Hepatocyte (in vitro differentiated cells): ENCODE data around the gene KIF1B.

Experiments
- CTCF ChIP-seq: fragments of 200-600 bp; sonication (generic); IDR thresholded peaks from 2 replicates; pipeline ENCODE4 v1.5.1; 2016; ENCODE audit warnings: antibody characterized with exemption, mild to moderate bottlenecking; ENCODE audit not compliant: poor library complexity
- EZH2 ChIP-seq: fragments of 200-600 bp; sonication (generic); IDR thresholded peaks from 2 replicates; pipeline ENCODE4 v1.6.1; 2016; ENCODE audit warnings: antibody characterized with exemption, mild to moderate bottlenecking, borderline replicate concordance
- EZH2phosphoT487 ChIP-seq: fragments of 200-600 bp; sonication (generic); IDR thresholded peaks from one replicate; pipeline ENCODE4 v1.6.1; 2018; ENCODE audit warnings: antibody characterized with exemption, mild to moderate bottlenecking, low read depth, moderate library complexity; ENCODE audit not compliant: unreplicated experiment, severe bottlenecking

DNA sequence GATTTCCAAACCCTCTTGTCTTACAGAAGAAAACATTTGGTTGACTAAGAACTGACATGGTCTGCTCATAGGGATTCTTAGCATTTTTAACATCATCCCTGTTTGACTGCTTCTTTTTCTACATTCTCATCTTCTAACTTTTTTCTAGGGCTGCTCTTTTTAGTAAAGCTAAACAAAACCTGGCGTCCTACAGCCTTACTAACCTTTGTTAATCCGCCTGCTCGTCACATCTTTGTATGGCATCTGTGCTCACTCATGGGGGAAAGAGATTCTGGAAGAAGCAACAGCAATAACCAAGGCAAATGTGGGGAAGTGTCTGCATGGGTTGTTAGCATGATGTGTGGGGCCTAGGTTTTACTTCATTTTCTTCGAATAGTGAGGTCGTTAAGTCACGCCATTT lies 92.0 kb downstream of the KIF1B start:
- TF ChIP-seq CTCF = no peak
- TF ChIP-seq EZH2 = no peak
- TF ChIP-seq EZH2phosphoT487 = no peak
